HFF-Myc (cell line): Measurements from ENCODE around the gene PCDH1.
A peak's percentile ranks its signal among the peaks of the same experiment; 100 is the strongest.

ENCODE experiments used
- DNase-seq: peaks from one replicate; pipeline ENCODE4 v3.0.0-alpha.2; 2011; ENCODE audit warnings: low read depth; ENCODE audit errors: extremely low read depth
- H3K4me3 ChIP-seq: replicated peaks from 2 replicates; pipeline ENCODE4 v1.5.1; 2011; ENCODE audit warnings: low read depth, mild to moderate bottlenecking, control low read depth, low read length
- CTCF ChIP-seq: IDR thresholded peaks from 2 replicates; pipeline ENCODE4 v1.5.1; 2012; ENCODE audit warnings: mild to moderate bottlenecking, low read depth, low read length, control low read depth; ENCODE audit errors: missing control alignments

The PCDH1 gene

DNA sequence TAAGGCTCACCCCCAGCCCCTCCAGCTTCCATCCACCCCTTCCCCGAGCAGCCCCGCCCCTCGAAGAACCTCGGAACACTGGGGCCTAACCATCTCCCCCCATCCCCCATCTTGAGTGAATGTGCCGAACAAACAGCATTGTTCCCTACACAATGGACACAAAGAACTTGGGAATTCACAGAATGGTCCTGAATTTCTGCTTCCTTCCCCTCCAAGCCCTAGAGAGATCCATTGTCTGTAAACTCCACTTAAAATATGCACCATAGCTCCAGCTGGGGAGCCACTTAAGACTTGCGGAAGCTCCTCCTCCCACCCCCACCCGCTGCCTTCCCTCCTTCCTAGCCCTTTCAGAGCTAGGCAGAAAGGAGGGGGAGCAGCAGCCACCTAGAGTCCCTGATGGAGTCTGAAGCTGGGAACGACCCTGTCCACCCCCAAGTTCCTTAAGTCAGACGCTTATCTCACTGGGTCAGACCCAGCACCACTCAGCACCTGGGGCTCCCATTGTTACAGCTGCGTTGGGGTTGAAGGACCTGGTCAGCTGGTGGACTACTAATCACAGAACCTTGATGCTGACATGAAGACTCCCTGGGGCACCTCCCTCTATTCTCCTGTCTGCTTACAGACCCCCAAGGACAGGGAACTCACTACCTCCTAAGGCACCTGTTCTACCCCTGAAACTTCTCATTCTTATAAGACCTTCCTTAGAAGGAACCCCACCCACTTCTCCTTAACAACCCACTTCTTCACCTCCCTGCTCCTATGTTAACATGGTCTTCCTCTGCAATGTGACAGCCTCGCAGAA is 61.4 kb downstream of the PCDH1 start:
- no peak for TF ChIP-seq CTCF
- H3K4me3 ChIP-seq = no peak overlapping the region
- DNase-seq = no peak

GRCh38 chr5:141815796-141816180 is 62.4 kb downstream of the PCDH1 start:
- no peak for DNase-seq
- no peak overlapping the region for H3K4me3 ChIP-seq
- no peak for TF ChIP-seq CTCF

DNA sequence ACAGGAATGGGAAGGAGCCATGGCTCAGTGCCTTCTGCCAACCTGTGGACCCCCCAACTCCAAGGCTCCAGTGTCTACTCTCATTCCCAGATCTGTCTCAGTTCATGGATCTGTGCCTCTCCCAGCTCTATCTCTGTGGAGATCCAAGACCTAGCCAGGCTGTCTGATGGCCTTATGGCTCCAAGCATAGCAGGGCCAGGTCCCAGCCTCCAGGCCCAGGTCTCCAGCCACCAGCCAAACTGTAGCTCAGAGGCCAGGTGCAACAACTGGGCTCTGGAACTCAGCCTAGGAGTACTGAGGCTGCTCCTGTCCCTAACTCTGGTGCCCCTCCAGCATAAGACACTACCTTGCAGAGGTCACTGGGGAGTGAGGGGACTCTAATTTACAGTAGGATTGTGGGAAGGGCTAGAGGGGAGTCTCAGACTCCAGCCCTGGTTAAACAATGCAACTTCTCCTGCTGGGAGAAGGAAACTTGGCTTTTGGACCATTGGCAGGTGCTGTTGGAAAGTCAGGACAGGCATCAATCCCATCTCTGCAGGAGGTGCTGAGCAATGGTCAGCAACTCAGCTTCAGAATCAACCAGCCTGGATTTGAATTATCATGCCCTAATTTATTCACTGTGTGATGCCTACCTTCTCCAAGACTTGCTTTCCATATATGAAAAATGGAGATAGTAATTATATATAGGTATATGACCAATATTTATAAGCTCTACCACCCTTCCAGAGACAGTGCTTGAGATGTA is 63.0 kb downstream of the PCDH1 start:
- no peak for DNase-seq

GRCh38 chr5:141814064-141814964 is 63.9 kb downstream of the PCDH1 start:
- no peak for DNase-seq
- no peak overlapping the region for H3K4me3 ChIP-seq
- peak; percentile 79 for TF ChIP-seq CTCF

More for the DNA sequence above, 63.0 kb downstream of the PCDH1 start:
- no peak overlapping the region for H3K4me3 ChIP-seq
- no peak for TF ChIP-seq CTCF

DNA sequence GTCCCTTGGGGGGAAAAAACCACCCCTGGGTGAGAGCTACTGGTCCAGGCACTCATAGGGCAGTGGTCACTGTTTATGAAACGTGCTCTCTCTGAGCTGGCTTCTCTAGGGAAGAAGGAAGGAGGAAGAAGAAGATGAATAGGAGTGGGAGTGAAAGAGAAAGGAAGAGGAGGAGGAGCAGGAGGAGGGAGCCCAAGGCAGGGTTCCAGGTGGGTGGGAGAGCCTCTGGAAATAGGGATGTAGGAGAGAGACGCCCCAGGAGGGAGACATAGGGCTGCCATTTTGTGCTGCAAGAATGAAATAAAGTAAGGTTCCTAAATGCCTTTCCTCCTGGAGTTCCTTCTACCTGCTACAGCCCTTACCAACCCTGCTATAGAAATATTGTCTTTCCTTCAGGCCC is 65.7 kb downstream of the PCDH1 start:
- no peak for TF ChIP-seq CTCF
- DNase-seq = no peak
- no peak overlapping the region for H3K4me3 ChIP-seq

- TF ChIP-seq CTCF = peak; percentile 80
- no peak for DNase-seq
- H3K4me3 ChIP-seq = no peak overlapping the region
These were observed 66.7 kb downstream of the PCDH1 start for GRCh38 chr5:141811287-141812155.
